ENCODE data around the gene SINHCAF.

- TF ChIP-seq, protein P1, sequence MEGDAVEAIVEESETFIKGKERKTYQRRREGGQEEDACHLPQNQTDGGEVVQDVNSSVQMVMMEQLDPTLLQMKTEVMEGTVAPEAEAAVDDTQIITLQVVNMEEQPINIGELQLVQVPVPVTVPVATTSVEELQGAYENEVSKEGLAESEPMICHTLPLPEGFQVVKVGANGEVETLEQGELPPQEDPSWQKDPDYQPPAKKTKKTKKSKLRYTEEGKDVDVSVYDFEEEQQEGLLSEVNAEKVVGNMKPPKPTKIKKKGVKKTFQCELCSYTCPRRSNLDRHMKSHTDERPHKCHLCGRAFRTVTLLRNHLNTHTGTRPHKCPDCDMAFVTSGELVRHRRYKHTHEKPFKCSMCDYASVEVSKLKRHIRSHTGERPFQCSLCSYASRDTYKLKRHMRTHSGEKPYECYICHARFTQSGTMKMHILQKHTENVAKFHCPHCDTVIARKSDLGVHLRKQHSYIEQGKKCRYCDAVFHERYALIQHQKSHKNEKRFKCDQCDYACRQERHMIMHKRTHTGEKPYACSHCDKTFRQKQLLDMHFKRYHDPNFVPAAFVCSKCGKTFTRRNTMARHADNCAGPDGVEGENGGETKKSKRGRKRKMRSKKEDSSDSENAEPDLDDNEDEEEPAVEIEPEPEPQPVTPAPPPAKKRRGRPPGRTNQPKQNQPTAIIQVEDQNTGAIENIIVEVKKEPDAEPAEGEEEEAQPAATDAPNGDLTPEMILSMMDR (IDR thresholded peaks at IDR 0.05; ENCODE audit: low read length) = no peak
- TF ChIP-seq EZH2 (optimal IDR thresholded peaks at IDR 0.05; ENCODE audit: low read depth, low read length) (no peak), EZH2phosphoT487 (IDR thresholded peaks at IDR 0.05; ENCODE audit: low read length) (no peak)
Observed at GRCh38 chr12:31346267-31346666, 20.3 kb upstream of the SINHCAF start.
